OCI-LY7 (cell line): ENCODE measurements around the gene OR56A5. TPM values are rescaled to one million over a fixed set of nuclear protein-coding genes. Genes with fewer than 3 reads are reported as not detected.

Source experiments
- Bru-seq: library from RNA; stranded (reverse); fragments of 400-500 nt; gene quantifications from one replicate; lab custom pipeline; 2021; lab: Mats Ljungman, UMichigan
- BruChase-seq, 2 experiments: library from RNA; stranded (reverse); fragments of 400-500 nt; gene quantifications; one replicate each; lab custom pipeline; 2021; lab: Mats Ljungman, UMichigan
- BruUV-seq: library from RNA; stranded (reverse); fragments of 400-500 nt; replicated peaks from 2 replicates; lab custom pipeline; 2021; lab: Mats Ljungman, UMichigan
- CTCF ChIA-PET: fragments of 300-600 bp; sonication (Branson Sonifier 250); formaldehyde crosslinking; loops from one replicate; lab custom pipeline; 2022; ENCODE audit warnings: antibody characterized with exemption; ENCODE audit not compliant: unreplicated experiment; lab: Charles Lee
- POLR2A ChIA-PET: fragments of 300-600 bp; sonication (Branson Sonifier 250); formaldehyde crosslinking; loops from one replicate; lab custom pipeline; 2022; ENCODE audit warnings: antibody characterized with exemption; lab: Charles Lee
- DNase-seq: peaks from one replicate; pipeline ENCODE4 v3.0.0-alpha.2; 2015; ENCODE audit warnings: low spot score
- H2AFZ ChIP-seq: fragments of 200-600 bp; sonication (generic), shearing (Covaris generic); 2 replicates; pipeline ENCODE4 v1.6.1; 2014; ENCODE audit warnings: mild to moderate bottlenecking, antibody characterized with exemption, low read length, moderate library complexity
- H3K27ac ChIP-seq: fragments of 200-600 bp; sonication (generic); 2 replicates; pipeline ENCODE4 v1.5.1; 2014; ENCODE audit warnings: mixed run types, low read depth, mild to moderate bottlenecking, moderate library complexity, low read length, inconsistent platforms; ENCODE audit not compliant: poor library complexity, severe bottlenecking
- H3K36me3 ChIP-seq: fragments of 200-600 bp; sonication (generic); 2 replicates; pipeline ENCODE4 v1.6.1; 2014; ENCODE audit warnings: mild to moderate bottlenecking, antibody characterized with exemption, low read length, moderate library complexity, mixed read lengths; ENCODE audit not compliant: insufficient read depth
- H3K4me1 ChIP-seq: fragments of 200-600 bp; sonication (generic); 2 replicates; pipeline ENCODE4 v1.5.1; 2014; ENCODE audit warnings: mild to moderate bottlenecking, low read length; ENCODE audit not compliant: insufficient read depth, poor library complexity, severe bottlenecking
- H3K4me2 ChIP-seq: fragments of 200-600 bp; sonication (generic); 2 replicates; pipeline ENCODE4 v1.6.1; 2014; ENCODE audit warnings: mild to moderate bottlenecking, low read length
- H3K4me3 ChIP-seq: fragments of 200-600 bp; sonication (generic); 2 replicates; pipeline ENCODE4 v1.5.1; 2014; ENCODE audit warnings: mild to moderate bottlenecking, low read depth, low read length; ENCODE audit not compliant: poor library complexity, severe bottlenecking
- H3K79me2 ChIP-seq: fragments of 200-600 bp; sonication (generic); 2 replicates; pipeline ENCODE4 v1.6.1; 2016; ENCODE audit warnings: low read depth, mild to moderate bottlenecking, low read length, moderate library complexity, mixed read lengths; ENCODE audit not compliant: insufficient read depth
- H3K9me2 ChIP-seq: fragments of 200-600 bp; sonication (generic); 2 replicates; pipeline ENCODE4 v1.6.1; 2016; ENCODE audit warnings: mild to moderate bottlenecking, low read length, mixed read lengths; ENCODE audit not compliant: insufficient read depth
- H3K9me3 ChIP-seq: fragments of 200-600 bp; sonication (generic); 2 replicates; pipeline ENCODE4 v1.6.1; 2014; ENCODE audit warnings: mild to moderate bottlenecking, mixed run types, low read length, mixed read lengths
- H4K20me1 ChIP-seq: fragments of 200-600 bp; sonication (generic); 2 replicates; pipeline ENCODE4 v1.6.1; 2014; ENCODE audit warnings: mild to moderate bottlenecking, antibody characterized with exemption, low read length, moderate library complexity, mixed read lengths; ENCODE audit not compliant: insufficient read depth
- EZH2phosphoT487 ChIP-seq: fragments of 200-600 bp; sonication (generic); IDR thresholded peaks from 2 replicates; pipeline ENCODE4 v1.6.1; 2018; ENCODE audit warnings: low read depth, borderline replicate concordance, mild to moderate bottlenecking, mixed run types, antibody characterized with exemption, low read length, moderate library complexity, mixed read lengths
- intact Hi-C: fragments of 100-400 bp; cut with micrococcal nuclease; formaldehyde crosslinking; loops from one replicate; pipeline ENCODE4 v1.10.0; 2022; ENCODE audit not compliant: unreplicated experiment
- long read RNA-seq: library from polyadenylated mRNA; stranded (forward); transcript quantifications from one replicate; pipeline ENCODE4 v2.0.0, GENCODE V29; 2022
- total RNA-seq, 2 experiments: library from RNA; depleted of rRNA in 1 of 2; stranded (reverse); fragments of >200 nt in 1 of 2; shearing (Covaris generic) in 1 of 2; gene quantifications; 2 replicates each; pipeline ENCODE4 v1.2.3, GENCODE V29; 2014 to 2022
- TF ChIP-seq, protein P1 (sequence below): fragments of 200-600 bp; sonication (generic); conservative IDR thresholded peaks from 2 replicates; pipeline ENCODE4 v1.5.1; 2014; ENCODE audit warnings: mild to moderate bottlenecking, antibody characterized with exemption, low read length, moderate library complexity, mixed read lengths

OR56A5 gene, protein sequence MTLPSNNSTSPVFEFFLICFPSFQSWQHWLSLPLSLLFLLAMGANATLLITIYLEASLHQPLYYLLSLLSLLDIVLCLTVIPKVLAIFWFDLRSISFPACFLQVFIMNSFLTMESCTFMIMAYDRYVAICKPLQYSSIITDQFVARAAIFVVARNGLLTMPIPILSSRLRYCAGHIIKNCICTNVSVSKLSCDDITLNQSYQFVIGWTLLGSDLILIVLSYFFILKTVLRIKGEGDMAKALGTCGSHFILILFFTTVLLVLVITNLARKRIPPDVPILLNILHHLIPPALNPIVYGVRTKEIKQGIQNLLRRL
- total RNA-seq (2014; rRNA removed; shearing (Covaris generic)) (not detected in 2 replicates), total RNA-seq (2022) (not detected in 2 replicates), Bru-seq, nascent RNA (not detected), BruChase-seq, experiment 1, labeled RNA remaining after a 6-hour chase (not detected), BruChase-seq, experiment 2, labeled RNA remaining after a 2-hour chase (not detected)
- long read RNA-seq, result 0 reads

GRCh38 chr11:5968394-5968793 lies at the start of gene OR56A5:
Gene OR56A5, minus strand, starts transcription at chr11:5968494. Its CDS starts 0 bp downstream, at chr11:5968494.
- H3K4me3 ChIP-seq, result no peak within 1 kb of the TSS
- no peaks in the 10 kb centered on the region for H3K36me3 ChIP-seq
- POLR2A ChIA-PET, result no interaction called here
- no peak within 1 kb of the TSS for H3K4me2 ChIP-seq
- H3K79me2 ChIP-seq, result no peaks in the 10 kb centered on the region
- no peaks in the 10 kb centered on the region for H3K9me3 ChIP-seq
- no peak for DNase-seq
- TF ChIP-seq EZH2phosphoT487, result no peak
- TF ChIP-seq, protein P1, sequence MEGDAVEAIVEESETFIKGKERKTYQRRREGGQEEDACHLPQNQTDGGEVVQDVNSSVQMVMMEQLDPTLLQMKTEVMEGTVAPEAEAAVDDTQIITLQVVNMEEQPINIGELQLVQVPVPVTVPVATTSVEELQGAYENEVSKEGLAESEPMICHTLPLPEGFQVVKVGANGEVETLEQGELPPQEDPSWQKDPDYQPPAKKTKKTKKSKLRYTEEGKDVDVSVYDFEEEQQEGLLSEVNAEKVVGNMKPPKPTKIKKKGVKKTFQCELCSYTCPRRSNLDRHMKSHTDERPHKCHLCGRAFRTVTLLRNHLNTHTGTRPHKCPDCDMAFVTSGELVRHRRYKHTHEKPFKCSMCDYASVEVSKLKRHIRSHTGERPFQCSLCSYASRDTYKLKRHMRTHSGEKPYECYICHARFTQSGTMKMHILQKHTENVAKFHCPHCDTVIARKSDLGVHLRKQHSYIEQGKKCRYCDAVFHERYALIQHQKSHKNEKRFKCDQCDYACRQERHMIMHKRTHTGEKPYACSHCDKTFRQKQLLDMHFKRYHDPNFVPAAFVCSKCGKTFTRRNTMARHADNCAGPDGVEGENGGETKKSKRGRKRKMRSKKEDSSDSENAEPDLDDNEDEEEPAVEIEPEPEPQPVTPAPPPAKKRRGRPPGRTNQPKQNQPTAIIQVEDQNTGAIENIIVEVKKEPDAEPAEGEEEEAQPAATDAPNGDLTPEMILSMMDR, result no peak
- no TSS peak for BruUV-seq
- H3K27ac ChIP-seq, result no peak within 1 kb of the TSS
- intact Hi-C loops, result no loop called here
- no peaks in the 10 kb centered on the region for H3K9me2 ChIP-seq
- no peak within 1 kb of the TSS for H2AFZ ChIP-seq
- CTCF ChIA-PET, result no interaction called here
- no peaks in the 10 kb centered on the region for H3K4me1 ChIP-seq
- H4K20me1 ChIP-seq, result no peaks in the 10 kb centered on the region

DNA sequence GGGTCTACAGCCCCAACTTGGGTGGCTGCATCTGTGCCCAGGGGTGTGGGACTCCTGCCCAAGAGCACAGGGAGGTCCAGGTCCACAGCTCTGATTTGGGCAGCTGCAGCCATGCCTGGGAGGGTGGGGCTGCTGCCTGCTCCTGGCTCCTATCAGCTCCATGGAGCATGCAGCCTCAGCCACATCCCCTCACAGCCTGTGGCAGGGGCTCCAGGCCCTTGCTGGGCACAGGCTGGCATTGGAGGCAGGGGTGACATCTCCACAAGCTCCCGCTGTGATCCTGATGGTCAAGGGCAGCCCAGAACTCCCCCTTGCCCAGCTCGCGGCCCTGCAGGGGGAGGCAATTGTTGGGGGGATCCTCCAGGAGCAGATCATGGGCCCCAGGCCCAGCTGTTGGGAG lies 44.7 kb upstream of the OR56A5 start:
- no peaks in the 10 kb centered on the region for H3K79me2 ChIP-seq
- no peak overlapping the region for H2AFZ ChIP-seq
- BruUV-seq, result no TSS peak
- intact Hi-C loops, result no loop called here
- no peak overlapping the region for H3K27ac ChIP-seq
- DNase-seq, result no peak
- no peak overlapping the region for H3K4me2 ChIP-seq
- H3K9me3 ChIP-seq, result no peaks in the 10 kb centered on the region
- no peaks in the 10 kb centered on the region for H3K4me1 ChIP-seq
- no peaks in the 10 kb centered on the region for H3K9me2 ChIP-seq
- no peak overlapping the region for H3K4me3 ChIP-seq
- no peaks in the 10 kb centered on the region for H3K36me3 ChIP-seq
- ChIA-PET POLR2A (no interaction called here), CTCF (no interaction called here)
- TF ChIP-seq EZH2phosphoT487, result no peak
- no peaks in the 10 kb centered on the region for H4K20me1 ChIP-seq

- Histone ChIP-seq H3K9me2 (no peaks in the 10 kb centered on the region), H3K4me1 (no peaks in the 10 kb centered on the region), H3K36me3 (no peaks in the 10 kb centered on the region), H3K79me2 (no peaks in the 10 kb centered on the region), H3K9me3 (no peaks in the 10 kb centered on the region), H4K20me1 (no peaks in the 10 kb centered on the region), H3K4me3 (no peak overlapping the region), H3K4me2 (no peak overlapping the region), H3K27ac (no peak overlapping the region), H2AFZ (no peak overlapping the region)
- ChIA-PET POLR2A (interaction anchor here (0.6 kb wide), 2 partner anchors 194 to 1836 kb away, joined by 5 to 9 read pairs; no protein-coding TSS in a partner anchor), CTCF (no interaction called here)
- intact Hi-C loops, result no loop called here
- DNase-seq, result no peak
- BruUV-seq, result no TSS peak
- no peak for TF ChIP-seq EZH2phosphoT487
- TF ChIP-seq, protein P1, result no peak
These were observed 43.9 kb upstream of the OR56A5 start for GRCh38 chr11:6012035-6012668.
